Smooth muscle cell (in vitro differentiated cells): ENCODE data around the gene PROX1. TPM values are rescaled to one million over a fixed set of nuclear protein-coding genes. Genes with fewer than 3 reads are reported as not detected.

Experiments used
- DNase-seq: peaks from one replicate; lab custom pipeline; 2025; ENCODE audit not compliant: unreplicated experiment; lab: John Stamatoyannopoulos, UW
- H2AFZ ChIP-seq: fragments of 200-600 bp; sonication (generic); 2 replicates; pipeline ENCODE4 v1.6.0; 2016; ENCODE audit warnings: antibody characterized with exemption, low read depth, mild to moderate bottlenecking
- H3F3A ChIP-seq: fragments of 200-600 bp; sonication (generic); 2 replicates; pipeline ENCODE4 v1.6.0; 2017; ENCODE audit warnings: antibody characterized with exemption, low read depth
- H3K27ac ChIP-seq: fragments of 200-600 bp; sonication (generic); 2 replicates; pipeline ENCODE4 v1.5.1; 2016; ENCODE audit warnings: low read depth, mild to moderate bottlenecking
- H3K27me3 ChIP-seq: fragments of 200-600 bp; sonication (generic); 2 replicates; pipeline ENCODE4 v1.6.1; 2016; ENCODE audit warnings: low read depth, mild to moderate bottlenecking
- H3K36me3 ChIP-seq: fragments of 200-600 bp; sonication (generic); 2 replicates; pipeline ENCODE4 v1.5.1; 2016; ENCODE audit warnings: low read depth
- H3K4me1 ChIP-seq: fragments of 200-600 bp; sonication (generic); 2 replicates; pipeline ENCODE4 v1.5.1; 2016; ENCODE audit warnings: low read depth
- H3K4me2 ChIP-seq: fragments of 200-600 bp; sonication (generic); 2 replicates; pipeline ENCODE4 v1.6.0; 2016; ENCODE audit warnings: mild to moderate bottlenecking
- H3K4me3 ChIP-seq: fragments of 200-600 bp; sonication (generic); 2 replicates; pipeline ENCODE4 v1.5.1; 2016; ENCODE audit warnings: mild to moderate bottlenecking
- H3K79me2 ChIP-seq: fragments of 200-600 bp; sonication (generic); 2 replicates; pipeline ENCODE4 v1.6.0; 2016; ENCODE audit warnings: low read depth, mild to moderate bottlenecking
- H3K9ac ChIP-seq: fragments of 200-600 bp; sonication (generic); 2 replicates; pipeline ENCODE4 v1.6.0; 2016; ENCODE audit warnings: low read depth
- H3K9me3 ChIP-seq: fragments of 200-600 bp; sonication (generic); replicated peaks from 2 replicates; pipeline ENCODE4 v1.5.1; 2016; ENCODE audit warnings: low read depth
- H4K20me1 ChIP-seq: fragments of 200-600 bp; sonication (generic); 2 replicates; pipeline ENCODE4 v1.6.0; 2016; ENCODE audit warnings: low read depth
- CTCF ChIP-seq: fragments of 200-600 bp; sonication (generic); IDR thresholded peaks from 2 replicates; pipeline ENCODE4 v1.5.1; 2017; ENCODE audit warnings: borderline replicate concordance, mild to moderate bottlenecking, antibody characterized with exemption; ENCODE audit not compliant: insufficient read depth, poor library complexity, severe bottlenecking
- WGBS: methylation state at CpG from one replicate; pipeline ENCODE4 v1.1.7; 2016; ENCODE audit warnings: low lambda C conversion rate; 5-methylcytosine and 5-hydroxymethylcytosine counted together
- polyA plus RNA-seq: library from polyadenylated mRNA; unstranded; fragments of >200 nt; fragmentation: Nextera tagmentation; extraction: Ambion mirVana; gene quantifications from 2 replicates; pipeline ENCODE4 v1.2.1, GENCODE V29; 2016
- total RNA-seq: library from RNA; depleted of rRNA; stranded (reverse); fragments of >200 nt; gene quantifications from 2 replicates; pipeline ENCODE4 v1.2.3, GENCODE V29; 2014

PROX1 gene
- total and polyA plus RNA-seq, 2 experiments from 2014 or later, result 0.24 to 2.9 TPM

GRCh38 chr1:213940947-213941346 lies 46.8 kb upstream of the PROX1 start:
- no peak overlapping the region for H3K4me2 ChIP-seq
- no peaks in the 10 kb centered on the region for H3F3A ChIP-seq
- H3K9me3 ChIP-seq, result no peaks in the 10 kb centered on the region
- H3K27me3 ChIP-seq, result peaks cover 11% of the 10 kb centered on the region
- no peak overlapping the region for H3K27ac ChIP-seq
- no peak overlapping the region for H3K4me3 ChIP-seq
- H4K20me1 ChIP-seq, result no peaks in the 10 kb centered on the region
- no peak overlapping the region for H2AFZ ChIP-seq
- no peaks in the 10 kb centered on the region for H3K79me2 ChIP-seq
- TF ChIP-seq CTCF, result no peak
- no peaks in the 10 kb centered on the region for H3K4me1 ChIP-seq
- H3K9ac ChIP-seq, result no peak overlapping the region
- DNase-seq, result no peak
- no peaks in the 10 kb centered on the region for H3K36me3 ChIP-seq

- H3K9ac ChIP-seq, result no peak overlapping the region
- peaks cover 11% of the 10 kb centered on the region for H3K27me3 ChIP-seq
- no peak overlapping the region for H3K4me3 ChIP-seq
- H2AFZ ChIP-seq, result no peak overlapping the region
- H3K9me3 ChIP-seq, result no peaks in the 10 kb centered on the region
- H3K4me2 ChIP-seq, result no peak overlapping the region
- H3K4me1 ChIP-seq, result no peaks in the 10 kb centered on the region
- WGBS, result 86% methylated on average over 3 of the region's 3 CpGs
- no peaks in the 10 kb centered on the region for H4K20me1 ChIP-seq
- H3K27ac ChIP-seq, result no peak overlapping the region
- TF ChIP-seq CTCF, result no peak
- H3K79me2 ChIP-seq, result no peaks in the 10 kb centered on the region
- no peaks in the 10 kb centered on the region for H3K36me3 ChIP-seq
- DNase-seq, result no peak
- H3F3A ChIP-seq, result no peaks in the 10 kb centered on the region
These were observed 45.7 kb upstream of the PROX1 start for GRCh38 chr1:213942061-213942460.

GRCh38 chr1:213947200-213947801 lies 40.5 kb upstream of the PROX1 start:
- no peaks in the 10 kb centered on the region for H4K20me1 ChIP-seq
- H3K4me2 ChIP-seq, result no peak overlapping the region
- no peaks in the 10 kb centered on the region for H3K36me3 ChIP-seq
- H3K27me3 ChIP-seq, result peaks cover 11% of the 10 kb centered on the region
- H2AFZ ChIP-seq, result no peak overlapping the region
- H3K9me3 ChIP-seq, result no peaks in the 10 kb centered on the region
- H3K4me1 ChIP-seq, result no peaks in the 10 kb centered on the region
- no peak for DNase-seq
- TF ChIP-seq CTCF, result no peak
- WGBS, result 59% methylated on average over 6 of the region's 6 CpGs
- no peak overlapping the region for H3K27ac ChIP-seq
- H3K79me2 ChIP-seq, result no peaks in the 10 kb centered on the region
- H3F3A ChIP-seq, result no peaks in the 10 kb centered on the region
- no peak overlapping the region for H3K9ac ChIP-seq
- no peak overlapping the region for H3K4me3 ChIP-seq

- no peak for TF ChIP-seq CTCF
- Histone ChIP-seq H4K20me1 (no peaks in the 10 kb centered on the region), H3K27me3 (no peaks in the 10 kb centered on the region), H3K27ac (no peak overlapping the region), H2AFZ (no peak overlapping the region), H3K9ac (no peak overlapping the region), H3K4me2 (no peak overlapping the region), H3K4me1 (no peaks in the 10 kb centered on the region), H3F3A (no peaks in the 10 kb centered on the region), H3K79me2 (no peaks in the 10 kb centered on the region), H3K9me3 (no peaks in the 10 kb centered on the region), H3K4me3 (no peak overlapping the region), H3K36me3 (no peaks in the 10 kb centered on the region)
- no peak for DNase-seq
- 92% methylated on average over 5 of the region's 5 CpGs for WGBS
These were observed 35.9 kb upstream of the PROX1 start for GRCh38 chr1:213951876-213952275.
